Activated T-cell treated with anti-CD3 and anti-CD28 coated beads for 1 hour (primary cell): ENCODE data around the gene FLYWCH1.
A peak's percentile ranks its signal among the peaks of the same experiment; 100 is the strongest.

Experiments
- DNase-seq: peaks from one replicate; pipeline ENCODE4 v3.0.0-alpha.2; 2020; ENCODE audit warnings: low read depth

FLYWCH1 gene

GRCh38 chr16:2898831-2899563 lies 12.7 kb upstream of the FLYWCH1 start:
- no peak for DNase-seq

GRCh38 chr16:2899564-2900072 lies 12.1 kb upstream of the FLYWCH1 start:
- DNase-seq = no peak

- DNase-seq = no peak
These were observed 11.1 kb upstream of the FLYWCH1 start for GRCh38 chr16:2900526-2901075.

GRCh38 chr16:2902337-2903130 lies 9.2 kb upstream of the FLYWCH1 start:
- no peak for DNase-seq

- peak; percentile 61 for DNase-seq
These were observed 7.4 kb upstream of the FLYWCH1 start for GRCh38 chr16:2904100-2904921.

- no peak for DNase-seq
These were observed 6.8 kb upstream of the FLYWCH1 start for GRCh38 chr16:2904922-2905240.

- peak; percentile 73 for DNase-seq
These were observed 6.3 kb upstream of the FLYWCH1 start for GRCh38 chr16:2905241-2905987.

GRCh38 chr16:2905988-2906387 lies 5.7 kb upstream of the FLYWCH1 start:
- no peak for DNase-seq

GRCh38 chr16:2907084-2907753 lies 4.5 kb upstream of the FLYWCH1 start:
- DNase-seq = peak; percentile 24

GRCh38 chr16:2910441-2910969 lies 1.2 kb upstream of the FLYWCH1 start:
- no peak for DNase-seq

- DNase-seq = peak; percentile 17
These were observed 834 bp downstream of the FLYWCH1 start for GRCh38 chr16:2912330-2913199.

- no peak for DNase-seq
These were observed 1.9 kb downstream of the FLYWCH1 start for GRCh38 chr16:2913603-2914002.

GRCh38 chr16:2914233-2914632 lies 2.5 kb downstream of the FLYWCH1 start:
- no peak for DNase-seq

GRCh38 chr16:2915196-2915929 lies 3.6 kb downstream of the FLYWCH1 start:
- DNase-seq = no peak

GRCh38 chr16:2919511-2920255 lies 8.0 kb downstream of the FLYWCH1 start:
- peak; percentile 35 for DNase-seq

GRCh38 chr16:2923481-2923880 lies 11.8 kb downstream of the FLYWCH1 start:
- DNase-seq = no peak

GRCh38 chr16:2924901-2925755 lies 13.4 kb downstream of the FLYWCH1 start:
- DNase-seq = no peak
